ENCODE data around the gene ZNF385A. TPM values are rescaled to one million over a fixed set of nuclear protein-coding genes. Genes with fewer than 3 reads are reported as not detected.

The ZNF385A gene
- total RNA-seq, 1 donor from 2014 or later: 24.4 TPM

DNA sequence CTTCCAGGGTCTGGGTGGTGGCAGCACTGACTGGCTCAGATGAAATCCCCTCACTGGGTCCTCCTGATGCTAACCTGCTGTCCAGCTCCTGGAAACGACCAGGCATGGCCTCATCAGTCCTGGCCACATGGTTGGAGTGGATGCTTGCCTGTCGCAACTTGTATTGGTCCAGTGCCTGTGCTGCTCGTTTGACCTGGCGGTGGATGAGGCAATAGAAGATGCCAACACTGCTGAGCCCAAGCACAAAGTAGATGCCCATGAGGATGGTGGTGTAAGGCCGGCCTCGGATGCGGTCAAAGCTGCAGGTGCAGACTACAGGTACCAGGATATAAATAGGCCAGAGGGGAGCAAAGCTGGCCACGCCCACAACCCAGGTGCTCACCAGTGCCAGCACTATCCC is 21.5 kb downstream of the ZNF385A start:
- FAIRE-seq (no peak), DNase-seq (ENCODE audit: low read depth) (no peak)
- Mint-ChIP-seq H3K9me3 (ENCODE audit: unreplicated experiment) (no peaks in the 10 kb centered on the region), H3K27ac (ENCODE audit: unreplicated experiment) (no peak overlapping the region), H3K27me3 (ENCODE audit: low read depth, unreplicated experiment) (peaks cover 6% of the 10 kb centered on the region), H3K36me3 (ENCODE audit: low read depth, unreplicated experiment) (peaks cover 1% of the 10 kb centered on the region), H3K4me3 (ENCODE audit: unreplicated experiment) (no peak overlapping the region), H3K4me1 (ENCODE audit: low read depth, unreplicated experiment) (peaks cover 15% of the 10 kb centered on the region)
- Histone ChIP-seq H3K9ac (ENCODE audit: low read length) (no peak overlapping the region), H4K20me1 (ENCODE audit: insufficient read depth, low read length) (no peaks in the 10 kb centered on the region), H3K27me3 (ENCODE audit: insufficient read depth, low read length) (no peaks in the 10 kb centered on the region), H3K9me3 (ENCODE audit: insufficient read depth, low read depth, low read length) (no peaks in the 10 kb centered on the region), H3K4me1 (ENCODE audit: insufficient read depth, low read length) (peaks cover 24% of the 10 kb centered on the region), H3K4me3 (ENCODE audit: insufficient read depth, low read depth, low read length) (no peak overlapping the region), H3K4me2 (ENCODE audit: low read length) (no peak overlapping the region), H3K27ac (ENCODE audit: low read depth, low read length) (no peak overlapping the region), H2AFZ (ENCODE audit: low read depth, low read length) (no peak overlapping the region), H3K36me3 (ENCODE audit: insufficient read depth, low read length) (no peaks in the 10 kb centered on the region), H3K79me2 (ENCODE audit: insufficient read depth, low read length) (no peaks in the 10 kb centered on the region)
- TF ChIP-seq EZH2 (IDR thresholded peaks at IDR 0.05; ENCODE audit: insufficient read depth, low read length): no peak
- TF ChIP-seq, protein P1, sequence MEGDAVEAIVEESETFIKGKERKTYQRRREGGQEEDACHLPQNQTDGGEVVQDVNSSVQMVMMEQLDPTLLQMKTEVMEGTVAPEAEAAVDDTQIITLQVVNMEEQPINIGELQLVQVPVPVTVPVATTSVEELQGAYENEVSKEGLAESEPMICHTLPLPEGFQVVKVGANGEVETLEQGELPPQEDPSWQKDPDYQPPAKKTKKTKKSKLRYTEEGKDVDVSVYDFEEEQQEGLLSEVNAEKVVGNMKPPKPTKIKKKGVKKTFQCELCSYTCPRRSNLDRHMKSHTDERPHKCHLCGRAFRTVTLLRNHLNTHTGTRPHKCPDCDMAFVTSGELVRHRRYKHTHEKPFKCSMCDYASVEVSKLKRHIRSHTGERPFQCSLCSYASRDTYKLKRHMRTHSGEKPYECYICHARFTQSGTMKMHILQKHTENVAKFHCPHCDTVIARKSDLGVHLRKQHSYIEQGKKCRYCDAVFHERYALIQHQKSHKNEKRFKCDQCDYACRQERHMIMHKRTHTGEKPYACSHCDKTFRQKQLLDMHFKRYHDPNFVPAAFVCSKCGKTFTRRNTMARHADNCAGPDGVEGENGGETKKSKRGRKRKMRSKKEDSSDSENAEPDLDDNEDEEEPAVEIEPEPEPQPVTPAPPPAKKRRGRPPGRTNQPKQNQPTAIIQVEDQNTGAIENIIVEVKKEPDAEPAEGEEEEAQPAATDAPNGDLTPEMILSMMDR (IDR thresholded peaks at IDR 0.05; ENCODE audit: insufficient read depth, low read depth, low read length): no peak

- no peaks in the 10 kb centered on the region for H3K79me2 ChIP-seq (ENCODE audit: insufficient read depth, low read length)
- peak overlapping the region; percentile 97 for H3K27ac ChIP-seq (ENCODE audit: low read depth, low read length)
Measured at GRCh38 chr12:54360717-54361456, 23.6 kb downstream of the ZNF385A start.

More at GRCh38 chr12:54360717-54361456, 23.6 kb downstream of the ZNF385A start:
- FAIRE-seq: no peak
- peaks cover 8% of the 10 kb centered on the region for H3K4me1 Mint-ChIP-seq (ENCODE audit: low read depth, unreplicated experiment)
- DNase-seq (ENCODE audit: low read depth): peak; percentile 60
- Histone ChIP-seq H3K9ac (ENCODE audit: low read length) (peak overlapping the region; percentile 100), H2AFZ (ENCODE audit: low read depth, low read length) (no peak overlapping the region), H3K4me1 (ENCODE audit: insufficient read depth, low read length) (peaks cover 30% of the 10 kb centered on the region), H3K36me3 (ENCODE audit: insufficient read depth, low read length) (no peaks in the 10 kb centered on the region), H3K4me2 (ENCODE audit: low read length) (peak overlapping the region; percentile 100), H3K4me3 (ENCODE audit: insufficient read depth, low read depth, low read length) (no peak overlapping the region), H4K20me1 (ENCODE audit: insufficient read depth, low read length) (no peaks in the 10 kb centered on the region), H3K9me3 (ENCODE audit: insufficient read depth, low read depth, low read length) (no peaks in the 10 kb centered on the region), H3K27me3 (ENCODE audit: insufficient read depth, low read length) (no peaks in the 10 kb centered on the region)
- peak overlapping the region; percentile 84 for H3K27ac Mint-ChIP-seq (ENCODE audit: unreplicated experiment)
- H3K9me3 Mint-ChIP-seq (ENCODE audit: unreplicated experiment): no peaks in the 10 kb centered on the region
- H3K4me3 Mint-ChIP-seq (ENCODE audit: unreplicated experiment): peak overlapping the region; percentile 57
- peaks cover 6% of the 10 kb centered on the region for H3K27me3 Mint-ChIP-seq (ENCODE audit: low read depth, unreplicated experiment)
- H3K36me3 Mint-ChIP-seq (ENCODE audit: low read depth, unreplicated experiment): no peaks in the 10 kb centered on the region
- TF ChIP-seq EZH2 (IDR thresholded peaks at IDR 0.05; ENCODE audit: insufficient read depth, low read length): no peak
- TF ChIP-seq, protein P1 (IDR thresholded peaks at IDR 0.05; ENCODE audit: insufficient read depth, low read depth, low read length): peak; percentile 78
